ENCODE data around the gene TSC22D2.

GRCh38 chr3:150409125-150409511 lies 1.0 kb downstream of the TSC22D2 start:
- no peak for TF ChIP-seq MAX (IDR thresholded peaks at IDR 0.05)
- TF ChIP-seq SP1 (IDR thresholded peaks at IDR 0.05; ENCODE audit: low read depth, low read length): no peak
- no peak for TF ChIP-seq CTCF (IDR thresholded peaks at IDR 0.05; ENCODE audit: control extremely low read depth in 1 of 3, insufficient read depth in 1 of 3, low read depth in 1 of 3, low read length in 3 of 3)
- TF ChIP-seq TAF1 (IDR thresholded peaks at IDR 0.05; ENCODE audit: low read depth, low read length): no peak
- TF ChIP-seq EZH2 (IDR thresholded peaks at IDR 0.05; ENCODE audit: low read depth, low read length, severe bottlenecking): no peak
- TF ChIP-seq POLR2A (IDR thresholded peaks at IDR 0.05; ENCODE audit: control extremely low read depth in 1 of 2, low read depth in 2 of 2, low read length in 2 of 2): no peak

Measured in H1 (cell line).